Stomach (tissue), 4 donors: ENCODE data around the gene FBP2.

Experiments
- POLR2A ChIP-seq, 4 donors: fragments of 450-650 bp; IDR thresholded peaks; one replicate each; pipeline ENCODE4 v1.6.1; 2016; ENCODE audit warnings: antibody characterized with exemption in 4 of 4, control low read depth in 2 of 4, mild to moderate bottlenecking in 1 of 4, moderate library complexity in 1 of 4
- POLR2AphosphoS5 ChIP-seq, 3 donors: sonication (generic); formaldehyde crosslinking; IDR thresholded peaks; one replicate each; pipeline ENCODE4 v1.6.1; 2016; ENCODE audit warnings: antibody characterized with exemption in 3 of 3
- TF ChIP-seq, protein P1 (sequence below), 7 experiments: fragments of 450-650 bp in 4 of 7; fragments of 200-600 bp in 3 of 7; sonication (generic) in 3 of 7; IDR thresholded peaks; one replicate each; pipeline ENCODE4 v1.5.1; 2016 to 2019; ENCODE audit warnings: antibody characterized with exemption in 7 of 7, control low read depth in 2 of 7, mild to moderate bottlenecking in 1 of 7

DNA sequence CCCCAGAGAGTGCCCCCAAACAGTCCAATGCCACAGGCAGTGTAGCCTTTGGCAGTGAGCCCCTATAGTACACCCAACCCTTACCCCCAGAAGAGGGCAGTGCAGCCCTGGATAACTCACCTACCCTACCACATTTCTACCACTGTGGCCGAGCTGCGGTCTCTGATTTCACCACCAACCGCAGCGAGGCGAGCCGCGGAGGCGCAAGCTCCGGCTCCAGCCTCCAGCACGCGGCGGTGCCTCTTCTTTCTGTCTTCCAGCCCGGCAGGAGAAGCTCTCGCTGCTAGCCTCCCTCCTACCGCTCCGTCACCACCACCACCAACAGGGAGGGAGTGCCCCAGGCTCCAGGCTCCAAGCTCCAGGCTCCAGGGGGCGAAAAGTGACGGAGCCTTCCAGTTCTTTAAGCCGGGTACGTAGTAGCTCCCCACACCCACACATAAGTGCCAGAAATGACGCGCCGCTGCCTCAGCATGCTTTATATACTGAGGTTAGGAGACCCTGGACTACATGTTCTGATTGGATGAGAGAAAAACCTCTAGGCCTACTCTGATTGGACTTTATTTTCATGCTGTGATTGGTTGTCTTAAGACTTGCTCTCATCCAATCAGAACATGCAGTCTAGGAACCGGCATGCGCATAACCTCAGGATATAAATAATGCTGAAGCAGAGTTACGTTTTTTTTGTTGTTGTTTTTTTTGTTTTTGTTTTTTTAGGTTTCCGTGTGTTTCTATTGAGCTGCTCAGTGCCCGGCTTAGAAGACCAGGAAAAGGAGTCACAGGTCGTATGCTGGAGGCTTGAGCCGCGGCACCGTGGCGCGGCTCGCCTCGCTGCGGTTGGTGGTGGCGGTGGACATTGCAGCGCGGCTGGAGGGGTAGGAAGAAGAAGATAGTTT is 38.9 kb downstream of the FBP2 start, which contains the start of gene PCAT7:
- no peak for TF ChIP-seq POLR2A (IDR thresholded peaks at IDR 0.05)
- TF ChIP-seq, protein P1, sequence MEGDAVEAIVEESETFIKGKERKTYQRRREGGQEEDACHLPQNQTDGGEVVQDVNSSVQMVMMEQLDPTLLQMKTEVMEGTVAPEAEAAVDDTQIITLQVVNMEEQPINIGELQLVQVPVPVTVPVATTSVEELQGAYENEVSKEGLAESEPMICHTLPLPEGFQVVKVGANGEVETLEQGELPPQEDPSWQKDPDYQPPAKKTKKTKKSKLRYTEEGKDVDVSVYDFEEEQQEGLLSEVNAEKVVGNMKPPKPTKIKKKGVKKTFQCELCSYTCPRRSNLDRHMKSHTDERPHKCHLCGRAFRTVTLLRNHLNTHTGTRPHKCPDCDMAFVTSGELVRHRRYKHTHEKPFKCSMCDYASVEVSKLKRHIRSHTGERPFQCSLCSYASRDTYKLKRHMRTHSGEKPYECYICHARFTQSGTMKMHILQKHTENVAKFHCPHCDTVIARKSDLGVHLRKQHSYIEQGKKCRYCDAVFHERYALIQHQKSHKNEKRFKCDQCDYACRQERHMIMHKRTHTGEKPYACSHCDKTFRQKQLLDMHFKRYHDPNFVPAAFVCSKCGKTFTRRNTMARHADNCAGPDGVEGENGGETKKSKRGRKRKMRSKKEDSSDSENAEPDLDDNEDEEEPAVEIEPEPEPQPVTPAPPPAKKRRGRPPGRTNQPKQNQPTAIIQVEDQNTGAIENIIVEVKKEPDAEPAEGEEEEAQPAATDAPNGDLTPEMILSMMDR (IDR thresholded peaks at IDR 0.05), result peak in 4 of 7 experiments; percentile 41 to 74 (median 64)
- TF ChIP-seq POLR2AphosphoS5 (IDR thresholded peaks at IDR 0.05), result no peak
